ENCODE measurements around the gene APOM.

Gene APOM

DNA sequence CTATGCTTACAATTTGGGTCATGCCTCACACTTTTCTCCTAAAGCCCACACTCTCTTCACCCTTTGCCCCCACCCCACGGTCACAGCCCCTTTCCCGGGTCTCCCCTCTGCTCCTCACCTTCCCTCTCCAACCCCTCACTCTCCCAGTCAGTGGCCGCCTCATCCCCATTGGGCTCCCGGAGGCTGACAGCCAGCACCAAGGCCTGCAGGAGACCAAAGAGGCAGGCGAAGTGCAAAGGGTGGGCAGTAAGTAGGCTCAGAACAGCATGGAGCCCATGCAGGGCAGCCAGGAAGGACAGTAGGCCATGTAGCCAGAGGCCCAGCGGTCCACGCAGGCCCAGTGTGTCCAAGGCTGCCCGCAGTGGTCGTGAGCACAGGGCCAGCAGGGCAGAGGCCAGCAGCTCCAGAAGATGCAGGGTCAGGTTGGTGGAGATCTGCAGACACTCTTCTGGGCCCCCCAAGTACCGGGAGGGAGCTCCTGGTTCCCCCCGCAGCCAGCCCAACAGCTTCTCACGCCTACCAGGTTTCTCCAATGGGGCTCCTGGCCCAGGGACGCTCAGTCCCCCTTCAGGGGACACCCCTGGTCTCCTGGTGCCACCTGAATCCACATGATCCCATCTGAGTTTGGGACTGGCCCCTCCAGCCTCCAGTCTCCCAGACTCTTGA lies 3.4 kb downstream of the APOM start:
- no peak for DNase-seq

DNA sequence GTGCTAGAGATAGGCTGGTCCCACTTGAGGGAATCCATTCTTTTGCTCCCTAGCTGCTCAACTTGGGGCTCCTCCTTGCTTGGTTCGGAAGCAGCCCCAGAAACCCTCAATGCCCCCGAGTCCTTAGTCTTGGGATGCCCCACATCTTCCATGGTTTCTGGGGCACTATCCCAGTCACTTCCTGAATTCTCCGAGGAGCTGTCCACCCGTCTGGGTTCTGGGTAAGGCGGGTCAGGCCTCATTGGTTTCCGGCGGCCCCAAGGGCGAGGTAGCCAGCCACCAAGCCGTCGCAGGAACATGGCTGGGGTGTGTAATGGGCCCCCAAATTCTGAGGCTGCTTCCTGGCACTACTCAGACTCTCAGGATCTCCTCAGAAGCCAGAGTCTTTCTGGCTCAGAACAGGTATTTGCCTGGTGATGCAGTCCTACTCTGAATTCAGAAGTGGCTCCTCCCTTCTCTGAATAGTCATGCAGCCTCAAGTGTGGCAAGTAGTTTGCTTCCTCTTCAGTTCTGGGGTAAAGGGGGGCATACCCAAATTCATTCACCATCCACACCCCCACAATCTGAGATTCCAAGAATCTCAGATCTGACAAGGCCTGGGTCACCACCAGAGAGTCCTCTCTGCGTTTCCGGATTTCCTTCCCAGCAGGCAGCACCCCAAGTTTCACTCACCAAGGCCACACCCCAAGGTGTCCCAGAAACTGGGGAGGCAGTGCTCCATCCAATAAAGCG lies 4.1 kb downstream of the APOM start:
- DNase-seq, result no peak

DNA sequence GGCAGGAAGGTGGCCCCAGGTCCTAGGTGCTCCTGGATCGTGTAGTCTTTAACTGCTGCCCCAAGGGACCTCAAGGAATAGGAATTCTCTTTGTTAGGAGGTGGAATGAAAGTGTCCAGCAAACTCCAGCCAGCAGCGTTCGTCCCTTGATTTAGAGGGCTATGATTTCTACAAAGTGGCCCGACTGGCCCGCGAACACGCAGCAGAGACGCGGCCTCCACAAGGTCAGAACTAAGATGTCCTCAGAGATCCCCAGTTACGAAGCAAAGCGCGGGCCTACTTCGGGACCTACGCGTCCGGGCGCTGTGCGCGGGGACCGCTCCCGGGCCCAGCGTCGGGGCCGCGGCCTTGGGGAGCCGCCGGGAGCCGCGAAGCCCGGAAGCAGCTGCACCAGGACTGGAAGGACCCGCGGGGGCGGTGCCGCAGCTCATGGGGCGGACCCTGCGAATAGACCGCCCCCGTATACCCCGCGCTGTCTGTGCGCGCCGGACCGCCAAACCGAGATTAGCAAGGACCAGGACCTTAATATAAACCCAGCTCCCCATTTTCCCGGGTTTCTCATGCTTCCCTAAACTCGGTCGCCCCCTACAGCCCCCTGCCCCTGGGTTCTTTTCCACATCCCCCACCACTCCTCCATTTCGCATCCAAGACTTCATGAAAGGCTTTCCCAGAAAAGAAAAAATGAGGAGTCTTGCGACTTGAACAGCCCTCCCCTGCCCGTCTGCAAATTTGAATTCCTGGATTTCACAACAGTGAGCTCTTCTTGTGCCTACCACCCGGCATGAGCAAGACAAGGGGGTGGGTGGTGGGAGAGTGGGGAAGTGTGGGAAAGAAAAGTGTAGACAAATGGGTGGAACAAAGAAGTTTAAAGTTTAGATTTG lies 4.9 kb downstream of the APOM start, which contains the start of gene C6orf47:
C6orf47 (minus strand) TSS at position 398 of the 881 bp plus-strand sequence. CDS start 831 bp downstream, outside the sequence.
- peak; percentile 79 for DNase-seq

DNA sequence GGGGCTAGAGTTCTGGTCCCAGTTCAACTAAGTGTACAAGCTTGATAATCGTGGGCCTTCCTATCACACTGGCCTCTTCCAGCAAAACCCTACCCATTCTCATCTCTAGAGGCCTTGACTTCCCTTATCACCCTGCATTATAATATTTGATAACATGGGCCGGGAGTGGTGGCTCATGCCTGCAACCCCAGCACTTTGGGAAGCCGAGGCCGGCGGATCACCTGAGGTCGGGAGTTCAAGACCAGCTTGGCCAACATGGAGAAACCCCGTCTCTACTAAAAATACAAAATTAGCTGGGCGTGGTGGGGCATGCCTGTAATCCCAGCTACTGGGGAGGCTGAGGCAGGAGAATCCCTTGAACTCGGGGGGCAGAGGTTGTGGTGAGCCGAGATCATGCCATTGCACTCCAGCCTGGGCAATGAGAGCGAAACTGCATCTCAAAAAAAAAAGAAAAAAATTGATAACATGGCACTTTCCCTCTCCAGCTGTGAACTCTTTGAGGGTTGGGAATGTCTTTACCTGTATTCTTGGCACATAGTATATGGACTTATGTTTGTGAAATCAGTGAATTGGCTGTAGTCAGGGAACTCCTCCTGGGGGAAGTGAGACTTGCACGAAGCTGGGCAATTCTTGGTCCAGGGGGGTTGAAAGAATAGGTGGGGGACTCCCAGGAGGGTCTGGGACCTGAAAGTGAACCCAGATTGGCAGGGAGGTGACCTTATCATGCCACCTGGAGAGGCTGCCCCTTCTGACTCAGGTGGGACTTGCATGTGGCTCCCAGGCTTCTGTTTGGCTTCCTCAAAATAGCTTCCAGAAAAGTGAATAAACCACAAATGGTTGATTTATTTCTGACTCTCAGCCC lies 5.8 kb downstream of the APOM start:
- DNase-seq, result no peak

DNA sequence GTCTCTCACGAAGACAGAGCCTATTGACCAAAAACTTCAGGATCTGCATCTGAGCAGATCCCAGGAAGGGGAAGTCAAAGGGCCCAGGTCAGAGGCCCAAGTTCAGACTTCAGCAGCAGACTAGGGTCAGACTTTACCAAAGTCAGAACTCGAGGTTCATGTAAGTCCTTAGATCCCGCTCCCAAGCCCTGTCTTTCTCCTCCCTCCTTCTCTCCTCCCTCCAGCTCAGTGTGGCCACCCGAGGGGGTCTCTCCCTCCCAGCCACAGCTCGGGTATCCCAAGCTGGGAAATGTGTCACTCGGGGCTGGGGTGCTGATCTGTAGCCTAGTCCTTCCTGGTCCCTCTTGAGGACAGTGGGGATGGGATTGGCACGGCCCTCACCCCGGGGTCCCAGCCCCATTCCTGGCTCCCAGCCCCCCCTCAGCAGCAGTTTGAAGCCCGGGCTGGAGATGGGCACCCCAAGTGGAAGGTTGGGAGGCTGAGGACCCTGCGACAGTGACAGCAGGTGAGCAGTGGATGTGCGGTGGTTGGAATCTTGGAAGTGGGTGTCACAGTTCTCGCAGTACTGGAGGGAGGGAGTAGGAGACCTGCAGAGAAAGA lies 6.5 kb downstream of the APOM start:
- no peak for DNase-seq

DNA sequence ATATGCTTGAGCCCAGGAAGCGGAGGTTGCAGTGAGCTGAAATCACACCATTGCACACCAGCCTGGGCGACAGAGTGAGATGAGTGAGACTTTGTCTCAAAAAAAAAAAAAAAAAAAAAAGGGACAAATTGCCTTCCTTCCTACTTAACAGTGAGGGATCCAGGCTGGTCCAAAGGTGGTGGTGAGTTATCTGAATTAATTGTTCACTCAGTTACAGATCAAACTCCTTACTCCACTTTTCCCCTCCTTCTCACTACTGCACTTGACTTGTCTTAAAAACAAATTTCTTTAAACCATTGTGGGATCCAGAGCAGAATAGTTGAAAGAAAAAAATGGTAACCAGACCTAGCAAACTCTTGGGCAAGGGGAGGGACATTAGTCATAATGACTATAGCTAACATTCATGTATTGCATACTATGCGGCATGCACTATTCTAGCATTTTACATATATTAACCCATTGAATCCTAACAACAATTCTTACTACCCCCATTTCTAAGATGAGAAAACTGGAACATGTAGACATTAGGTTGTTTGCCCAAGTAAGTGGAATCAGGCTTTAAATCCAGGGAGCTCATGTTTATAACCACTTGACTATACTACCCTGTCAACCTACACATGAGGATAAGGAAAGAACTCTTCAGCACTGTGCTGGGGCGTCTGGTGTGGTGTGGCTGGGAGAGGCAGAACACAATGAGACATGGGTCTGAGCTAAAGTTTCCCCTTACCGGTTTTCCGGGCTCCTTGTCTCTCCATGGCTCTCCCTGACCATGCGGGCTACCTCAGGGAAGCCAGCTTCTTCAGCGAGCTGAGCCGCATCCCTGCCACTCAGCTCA lies 7.6 kb downstream of the APOM start:
- DNase-seq, result no peak

DNA sequence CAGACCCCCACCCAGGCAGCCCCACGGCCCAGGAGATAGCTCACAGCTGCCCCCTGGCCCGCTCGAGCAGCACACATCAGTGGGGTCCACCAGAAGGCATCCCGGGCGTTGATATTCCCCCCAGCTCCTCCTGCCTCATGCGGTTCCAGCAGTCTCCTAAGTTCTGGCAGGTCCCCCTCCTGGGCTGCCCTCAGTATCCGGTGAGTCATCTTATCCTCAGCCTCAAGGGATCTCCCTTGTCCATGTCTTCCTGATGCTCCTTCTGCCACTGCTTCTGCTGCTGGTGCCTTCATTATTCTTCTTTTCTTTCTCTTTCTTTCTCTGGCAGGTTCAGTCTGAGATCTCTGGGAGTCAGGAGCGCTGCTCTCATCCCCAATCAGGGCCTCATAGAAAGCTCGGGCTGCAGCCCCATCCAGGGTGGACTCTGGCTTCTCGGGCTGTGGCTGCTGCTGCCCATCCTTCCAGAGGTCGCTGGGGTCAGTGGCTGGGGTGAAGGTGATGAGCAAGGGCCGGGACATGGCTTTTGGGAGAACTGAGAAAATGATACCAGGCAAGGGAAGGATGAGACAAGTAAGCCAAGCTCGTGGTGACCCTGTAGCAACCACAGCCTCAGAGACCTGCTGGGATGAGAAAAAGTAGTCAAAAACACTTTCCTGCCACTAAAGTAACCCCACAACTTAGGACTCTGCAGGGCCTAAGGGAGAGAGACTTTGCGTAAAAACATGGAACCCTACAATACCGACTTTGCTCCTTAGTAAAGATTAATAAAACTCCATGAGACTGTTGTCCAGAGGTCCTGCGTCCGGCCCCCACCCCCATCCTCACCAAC lies 8.5 kb downstream of the APOM start:
- no peak for DNase-seq

DNA sequence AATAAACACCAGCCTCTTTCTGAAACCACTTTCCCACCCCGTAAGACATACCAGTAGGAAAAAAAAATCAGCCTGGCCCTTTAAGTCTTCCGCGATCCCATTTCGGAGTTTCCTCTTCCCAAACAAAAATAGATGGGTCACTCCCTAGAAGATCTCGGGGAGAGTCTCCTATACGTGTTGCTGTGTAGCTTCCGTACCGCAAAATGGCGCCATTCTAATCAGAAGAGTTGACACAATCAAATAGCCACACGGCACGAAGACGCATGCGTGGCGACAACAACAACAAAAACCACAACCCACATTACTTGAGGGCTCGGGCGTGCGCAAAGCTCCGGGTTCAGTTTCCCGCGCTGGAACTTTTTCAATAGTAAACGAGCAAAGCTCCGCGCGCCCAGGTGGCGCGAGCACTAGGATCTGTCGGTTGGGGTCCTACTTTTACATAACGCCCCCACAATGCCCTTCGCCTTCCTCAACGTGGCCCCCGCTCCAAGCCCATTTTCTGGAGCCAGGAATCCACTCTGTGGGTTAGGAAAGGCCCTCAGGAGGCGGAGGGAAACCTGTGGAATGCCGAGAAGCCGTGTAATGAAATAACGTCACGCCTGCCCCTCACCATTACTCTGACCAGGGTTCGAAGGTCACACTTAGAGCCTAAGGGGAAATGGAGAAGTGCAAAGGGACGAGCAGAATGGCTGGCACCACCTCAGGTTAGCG lies 9.3 kb downstream of the APOM start, which contains the start of gene GPANK1:
GPANK1 (minus strand) TSS at position 208 of the 711 bp plus-strand sequence. CDS start 519 bp downstream, outside the sequence.
- peak; percentile 91 for DNase-seq

DNA sequence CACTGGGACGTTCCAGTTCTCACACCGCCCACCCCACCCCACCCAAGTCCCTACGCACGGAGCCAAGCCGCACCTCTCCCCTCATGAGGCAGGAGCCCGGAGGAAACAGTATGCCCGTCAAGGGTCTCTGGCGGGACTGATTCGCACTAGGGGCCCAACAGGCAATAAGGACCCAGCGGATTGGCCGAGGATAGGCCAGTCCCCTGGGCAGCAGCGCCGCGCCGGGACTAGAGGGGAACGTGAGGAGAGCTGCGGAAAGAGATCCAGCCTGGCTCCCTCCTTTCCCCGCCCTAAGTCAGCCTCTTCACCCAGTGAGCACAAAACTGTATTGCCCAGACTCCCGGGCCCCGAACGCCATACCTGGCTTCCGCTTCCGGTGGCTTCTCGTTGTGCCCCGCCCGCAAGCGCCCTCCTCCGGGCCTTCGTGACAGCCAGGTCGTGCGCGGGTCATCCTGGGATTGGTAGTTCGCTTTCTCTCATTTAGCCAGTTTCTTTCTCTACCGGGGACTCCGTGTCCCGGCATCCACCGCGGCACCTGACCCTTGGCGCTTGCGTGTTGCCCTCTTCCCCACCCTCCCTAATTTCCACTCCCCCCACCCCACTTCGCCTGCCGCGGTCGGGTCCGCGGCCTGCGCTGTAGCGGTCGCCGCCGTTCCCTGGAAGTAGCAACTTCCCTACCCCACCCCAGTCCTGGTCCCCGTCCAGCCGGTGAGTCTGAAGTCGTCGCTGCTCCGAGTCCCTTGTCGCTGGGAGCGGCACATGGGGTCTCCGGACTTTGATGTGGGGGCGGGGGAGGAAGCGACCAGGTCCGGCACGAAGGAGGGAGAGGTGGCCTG lies 10.0 kb downstream of the APOM start, which contains the start of gene CSNK2B:
CSNK2B (plus strand) TSS at position 580 of the 836 bp plus-strand sequence. CDS start 752 bp downstream, outside the sequence.
- peak; percentile 99 for DNase-seq

DNA sequence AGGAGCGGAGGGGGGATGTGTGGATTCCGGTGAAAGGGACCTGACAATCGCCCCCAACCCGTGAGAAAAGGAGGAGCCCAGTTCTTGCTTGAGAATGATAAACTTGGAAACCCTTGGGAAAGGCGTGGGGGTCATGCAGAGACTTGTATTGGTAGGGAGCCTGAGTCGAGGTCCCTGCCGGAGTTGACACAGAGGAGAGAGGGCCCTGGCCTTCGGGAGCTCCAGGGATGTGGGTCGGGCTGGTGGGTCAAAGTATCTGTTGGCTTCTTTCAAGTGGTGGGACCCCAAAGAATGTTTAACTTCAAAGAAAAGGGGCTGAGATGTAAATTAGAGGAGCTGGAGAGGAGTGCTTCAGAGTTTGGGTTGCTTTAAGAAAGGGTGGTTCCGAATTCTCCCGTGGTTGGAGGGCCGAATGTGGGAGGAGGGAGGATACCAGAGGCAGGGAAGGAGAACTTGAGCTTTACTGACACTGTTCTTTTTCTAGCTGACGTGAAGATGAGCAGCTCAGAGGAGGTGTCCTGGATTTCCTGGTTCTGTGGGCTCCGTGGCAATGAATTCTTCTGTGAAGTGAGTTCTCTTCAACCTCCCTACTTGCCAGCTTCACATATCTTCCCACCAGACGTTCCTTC lies 10.8 kb downstream of the APOM start:
- no peak for DNase-seq

DNA sequence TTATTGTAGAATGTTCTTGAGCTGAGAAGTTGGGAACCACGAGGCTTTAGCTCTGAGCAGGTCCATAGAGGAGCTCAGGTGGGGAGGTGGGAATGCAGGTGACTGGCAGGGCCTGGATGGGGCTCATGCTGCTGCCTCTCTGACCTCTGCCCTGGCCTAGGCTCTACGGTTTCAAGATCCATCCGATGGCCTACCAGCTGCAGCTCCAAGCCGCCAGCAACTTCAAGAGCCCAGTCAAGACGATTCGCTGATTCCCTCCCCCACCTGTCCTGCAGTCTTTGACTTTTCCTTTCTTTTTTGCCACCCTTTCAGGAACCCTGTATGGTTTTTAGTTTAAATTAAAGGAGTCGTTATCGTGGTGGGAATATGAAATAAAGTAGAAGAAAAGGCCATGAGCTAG lies 14.0 kb downstream of the APOM start, which contains the start of gene LY6G5B:
LY6G5B (plus strand) TSS at position 301 of the 400 bp plus-strand sequence. CDS start 975 bp downstream, outside the sequence.
- no peak for DNase-seq

DNA sequence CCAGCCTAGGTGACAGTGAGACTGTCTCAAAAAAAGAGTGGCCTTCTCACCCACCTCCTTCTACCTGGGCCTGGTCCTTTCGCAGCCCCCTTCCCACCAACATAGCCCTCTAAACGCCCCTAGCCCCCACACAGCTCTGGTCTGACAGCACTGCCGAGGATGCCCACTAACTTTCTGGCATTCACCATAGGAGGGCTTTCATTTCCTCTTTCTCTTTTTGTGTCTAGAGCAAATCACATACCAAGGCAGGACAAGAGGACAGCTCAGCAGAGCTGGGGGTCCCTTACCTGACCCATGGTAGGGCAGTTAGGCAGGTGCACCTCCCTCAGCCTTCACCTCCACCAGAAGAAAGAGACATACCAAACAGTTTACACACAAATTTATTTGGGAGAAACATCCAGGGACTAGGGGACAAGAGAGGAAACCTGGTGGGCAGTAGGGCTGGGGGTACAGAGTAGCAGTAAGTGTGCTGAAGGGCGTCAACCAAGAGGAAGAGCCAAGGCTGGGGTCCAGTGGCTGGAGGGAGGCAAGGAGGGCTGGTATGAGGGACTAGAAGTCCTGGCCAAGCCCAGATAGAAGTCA lies 20.7 kb downstream of the APOM start:
- no peak for DNase-seq

DNA sequence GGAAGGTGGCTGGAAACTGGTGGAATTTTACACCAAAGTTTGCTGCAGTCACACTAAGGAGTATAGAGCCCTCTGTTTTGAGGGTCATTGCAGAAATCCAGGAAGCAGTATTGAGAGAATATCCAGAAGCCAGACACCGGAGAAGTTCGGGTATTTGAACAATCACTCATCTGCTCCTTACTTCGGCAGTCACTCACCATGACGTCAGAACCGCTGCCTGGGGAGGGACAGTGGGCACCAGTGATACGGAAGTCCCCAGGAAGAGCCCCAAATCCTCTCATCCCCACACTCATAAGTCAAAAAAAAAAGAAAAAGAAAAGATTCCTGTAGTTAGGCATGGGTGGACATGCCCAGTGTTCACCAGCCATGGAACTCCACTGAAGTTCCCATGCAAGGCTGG lies 21.2 kb downstream of the APOM start:
- DNase-seq, result no peak

DNA sequence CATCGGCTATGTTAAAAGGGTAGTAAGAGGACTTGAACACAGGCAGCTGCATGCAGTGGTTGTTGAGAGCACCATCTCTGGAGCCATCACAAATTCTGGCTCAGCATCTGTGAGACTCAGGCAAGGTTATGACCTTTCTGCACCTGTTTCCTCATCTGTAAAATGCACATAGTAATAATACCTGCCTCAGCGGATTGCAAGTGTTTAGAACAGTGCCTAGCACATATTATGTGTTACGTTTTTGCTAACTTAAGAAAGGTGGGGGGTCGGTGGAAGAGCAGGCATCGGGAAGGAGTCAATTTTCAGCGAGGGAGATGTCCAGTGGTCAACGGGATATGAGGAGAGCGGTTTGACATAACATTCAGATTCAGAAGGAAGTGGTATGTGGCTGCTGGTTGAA lies 22.3 kb downstream of the APOM start:
- no peak for DNase-seq

DNA sequence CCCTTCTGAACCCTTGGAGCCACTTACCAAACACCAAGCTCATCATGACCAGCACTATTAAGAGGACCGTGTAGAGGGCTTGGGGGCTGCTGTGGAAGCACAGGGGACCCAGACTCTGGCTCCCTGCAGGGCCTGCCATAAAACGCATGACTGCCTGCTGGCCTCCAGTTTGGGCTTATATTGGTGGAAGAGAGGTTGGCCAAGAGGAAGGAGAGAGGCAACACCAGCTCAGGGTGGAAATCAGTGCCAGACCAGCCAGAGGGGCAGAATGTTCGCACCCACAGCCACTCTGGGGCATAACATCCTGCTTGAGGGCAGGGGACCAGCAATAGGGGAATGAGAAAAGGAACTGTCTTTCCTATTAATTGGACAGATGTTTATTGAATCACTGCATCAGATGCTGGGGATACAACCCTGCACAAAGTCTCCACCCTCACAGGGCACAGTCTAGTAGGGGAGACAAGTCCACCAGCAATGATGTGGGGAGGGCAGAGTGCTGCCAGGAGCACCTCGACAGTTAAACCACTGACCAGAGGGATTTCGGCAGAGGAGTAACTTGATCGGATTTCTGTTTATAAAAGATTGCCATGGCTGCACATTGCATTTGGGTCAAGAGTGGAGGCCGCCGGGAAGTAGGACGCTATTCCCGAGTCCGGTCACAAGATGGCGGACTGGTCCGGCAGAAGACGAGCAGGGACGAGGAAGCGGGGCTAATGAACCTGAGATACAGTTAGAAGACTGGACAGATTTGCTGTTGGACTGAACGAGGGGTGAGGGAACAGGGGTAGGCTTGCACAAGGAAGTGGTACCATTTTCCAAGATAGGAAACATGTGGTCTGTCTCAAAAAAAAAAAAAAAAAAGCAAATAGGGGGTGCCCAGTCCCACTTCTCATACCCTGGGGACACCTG lies 24.8 kb downstream of the APOM start, which contains the start of gene LY6G5C:
LY6G5C (minus strand) TSS at position 842 of the 909 bp plus-strand sequence; CDS start at position 148, 694 bp downstream.
- peak; percentile 73 for DNase-seq

All from midbrain (tissue), 1 donor.